NK-92 (cell line): ENCODE results near the gene SMIM14.
"Not testable (repeated sequence)": the region's sequence is repeated elsewhere in the genome, so short reads cannot be mapped to it uniquely, and the experiment has no call there.

Experiments used
- DNase-seq: peaks from one replicate; lab custom pipeline; 2025; ENCODE audit not compliant: unreplicated experiment; lab: John Stamatoyannopoulos, UW

The SMIM14 gene

DNA sequence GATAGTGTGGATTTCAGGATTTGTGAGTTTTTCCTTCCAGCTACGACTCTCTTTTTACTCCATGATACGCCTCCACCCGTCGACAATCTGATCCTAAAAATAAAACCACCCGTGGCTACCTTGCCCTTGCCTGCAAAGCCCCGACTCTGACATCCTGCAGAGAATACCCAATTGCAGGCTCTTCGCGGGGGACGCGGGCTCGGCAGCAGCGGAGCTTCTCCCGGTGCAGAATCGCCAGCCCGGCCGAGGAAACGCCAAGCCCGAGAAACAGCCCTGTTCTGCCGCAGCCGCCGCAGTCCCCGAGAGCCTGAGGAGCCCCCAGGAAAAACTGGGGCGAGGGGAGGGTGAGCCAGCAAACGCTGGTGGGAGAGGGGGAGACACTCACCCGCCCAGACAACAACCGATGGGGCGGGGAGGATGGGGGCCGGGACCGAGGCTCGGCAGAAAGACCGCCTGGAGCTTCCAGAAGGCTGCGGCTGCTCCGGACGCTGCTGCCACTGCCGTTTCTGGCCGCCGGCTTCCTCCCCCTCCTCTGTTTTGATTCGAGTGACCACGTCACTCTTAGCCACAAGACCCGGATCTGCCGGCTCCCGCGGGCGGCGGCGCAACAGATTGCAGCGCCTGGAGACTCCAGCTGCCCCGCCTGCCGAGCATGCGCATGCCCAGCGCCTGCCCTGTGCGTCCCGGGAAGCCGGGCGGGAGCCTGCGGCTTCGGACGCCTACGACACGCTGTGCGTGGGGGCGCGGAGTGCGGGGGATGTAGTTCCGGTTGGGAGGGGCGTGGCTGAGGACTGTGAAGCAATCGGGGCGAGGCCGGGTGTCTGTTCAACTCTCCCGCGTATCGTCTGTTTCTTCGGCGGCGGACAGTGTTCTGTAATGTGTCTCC is at the start of gene SMIM14:
Gene SMIM14 (minus strand): TSS at position 512 of the 886 bp plus-strand sequence. CDS start 33,720 bp downstream, outside the sequence.
- DNase-seq, result no peak

DNA sequence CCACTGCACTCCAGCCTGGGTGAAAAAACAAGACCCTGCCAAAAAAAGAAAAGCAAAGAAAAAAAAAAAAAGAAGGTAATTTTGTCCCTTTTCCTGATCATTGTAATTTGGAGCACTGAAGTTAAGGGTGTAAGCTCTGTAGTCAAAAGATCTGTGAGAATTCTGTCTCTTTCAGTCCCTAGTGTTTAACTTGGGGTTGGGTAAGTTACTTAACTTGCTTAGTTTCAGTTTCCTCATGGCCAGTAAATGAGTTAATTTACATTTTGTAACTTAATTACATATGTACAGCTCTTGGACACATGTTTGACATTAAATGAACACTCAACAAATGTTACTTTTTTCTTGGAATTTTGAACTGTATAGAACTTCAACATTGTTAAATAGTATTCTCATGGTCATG is 48.3 kb upstream of the SMIM14 start:
- no peak for DNase-seq

DNA sequence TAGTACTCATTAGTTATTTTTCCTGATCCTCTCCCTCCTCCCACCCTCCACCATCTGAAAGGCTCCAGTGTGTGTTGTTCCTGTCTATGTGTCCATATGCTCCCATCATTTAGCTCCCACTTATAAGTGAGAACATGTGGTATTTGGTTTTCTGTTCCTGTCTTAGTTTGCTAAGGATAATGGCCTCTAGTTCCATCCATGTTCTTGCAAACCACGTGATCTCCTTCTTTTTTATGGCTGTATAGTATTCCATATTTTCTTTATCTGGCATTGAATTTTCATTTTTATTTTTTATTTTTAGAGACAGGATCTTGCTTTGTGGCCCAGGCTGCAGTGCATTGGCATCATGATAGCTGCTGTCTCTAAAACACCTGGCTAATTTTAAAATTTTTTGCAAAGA is 47.3 kb upstream of the SMIM14 start:
- no peak for DNase-seq

GRCh38 chr4:39682138-39682537 is 43.5 kb upstream of the SMIM14 start:
- DNase-seq, result no peak

- DNase-seq, result not testable (repeated sequence)
Observed at GRCh38 chr4:39681003-39681402, 42.3 kb upstream of the SMIM14 start.

DNA sequence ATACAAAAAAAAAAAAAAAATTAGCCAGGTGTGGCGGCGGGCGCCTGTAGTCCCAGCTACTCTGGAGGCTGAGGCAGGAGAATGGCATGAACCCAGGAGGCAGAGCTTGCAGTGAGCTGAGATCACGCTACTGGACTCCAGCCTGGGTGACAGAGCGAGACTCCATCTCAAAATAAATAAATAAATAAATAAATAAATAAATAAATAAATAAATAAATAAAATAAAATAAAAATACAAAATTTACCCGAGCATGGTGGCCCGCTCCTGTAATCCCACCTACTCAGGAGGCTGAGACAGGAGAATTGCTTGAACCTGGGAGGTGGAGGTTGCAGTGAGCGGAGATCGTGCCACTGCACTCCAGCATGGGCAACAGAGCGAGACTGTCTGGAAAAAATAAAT is 37.0 kb upstream of the SMIM14 start:
- not testable (repeated sequence) for DNase-seq

DNA sequence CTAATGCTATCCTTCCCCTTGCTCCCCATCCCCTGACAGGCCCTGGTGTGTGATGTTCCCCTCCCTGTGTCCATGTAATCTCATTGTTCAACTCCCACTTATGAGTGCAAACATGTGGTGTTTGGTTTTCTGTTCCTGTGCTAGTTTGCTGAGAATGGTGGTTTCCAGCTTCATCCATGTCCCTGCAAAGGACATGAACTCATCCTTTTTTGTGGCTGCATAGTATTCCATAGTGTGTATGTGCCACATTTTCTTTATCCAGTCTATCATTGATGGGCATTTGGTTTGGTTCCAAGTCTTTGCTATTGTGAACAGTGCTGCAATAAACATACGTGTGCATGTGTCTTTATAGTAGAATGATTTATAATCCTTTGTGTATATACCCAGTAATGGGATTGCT is 31.6 kb upstream of the SMIM14 start:
- not testable (repeated sequence) for DNase-seq

DNA sequence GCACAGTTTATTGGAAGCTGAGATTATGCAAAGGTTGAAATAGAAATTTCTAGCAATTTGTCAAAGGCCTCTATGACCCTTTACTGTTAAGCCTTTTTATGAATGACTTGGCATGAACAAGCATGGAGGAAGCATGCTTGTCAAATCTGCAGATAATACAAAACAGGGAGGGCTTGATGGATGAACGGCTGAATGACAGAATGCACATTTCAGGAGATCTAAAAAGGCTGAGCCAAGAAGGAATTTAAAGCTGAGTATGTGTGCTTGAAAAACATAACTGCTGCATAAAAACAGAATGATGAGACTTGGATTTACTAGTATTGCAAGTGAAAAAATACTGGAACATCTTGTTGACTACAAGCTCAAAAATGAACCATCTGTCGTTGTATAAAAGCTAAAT is 30.2 kb upstream of the SMIM14 start:
- no peak for DNase-seq

DNA sequence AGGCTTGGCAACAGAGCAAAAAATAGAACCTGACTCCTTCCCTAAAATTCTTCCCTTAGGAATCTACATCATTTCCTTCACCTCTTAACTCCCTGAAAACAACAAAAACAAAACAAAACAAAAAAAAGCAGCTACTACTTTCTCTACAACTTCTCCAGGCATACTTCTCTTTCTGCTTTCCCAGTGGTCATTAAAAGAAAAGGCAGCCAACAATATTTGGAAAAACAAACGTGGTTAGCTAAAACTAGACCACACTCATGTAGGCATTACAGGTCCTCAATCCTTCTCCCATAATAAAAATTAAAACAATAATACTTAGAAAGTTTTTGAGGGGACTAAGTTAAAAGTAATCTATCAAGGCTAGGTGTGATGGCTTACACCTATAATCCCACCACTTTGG is 29.0 kb upstream of the SMIM14 start:
- no peak for DNase-seq

GRCh38 chr4:39664828-39665731 is 26.4 kb upstream of the SMIM14 start:
- DNase-seq, result no peak

GRCh38 chr4:39662683-39663082 is 24.0 kb upstream of the SMIM14 start:
- DNase-seq, result no peak

DNA sequence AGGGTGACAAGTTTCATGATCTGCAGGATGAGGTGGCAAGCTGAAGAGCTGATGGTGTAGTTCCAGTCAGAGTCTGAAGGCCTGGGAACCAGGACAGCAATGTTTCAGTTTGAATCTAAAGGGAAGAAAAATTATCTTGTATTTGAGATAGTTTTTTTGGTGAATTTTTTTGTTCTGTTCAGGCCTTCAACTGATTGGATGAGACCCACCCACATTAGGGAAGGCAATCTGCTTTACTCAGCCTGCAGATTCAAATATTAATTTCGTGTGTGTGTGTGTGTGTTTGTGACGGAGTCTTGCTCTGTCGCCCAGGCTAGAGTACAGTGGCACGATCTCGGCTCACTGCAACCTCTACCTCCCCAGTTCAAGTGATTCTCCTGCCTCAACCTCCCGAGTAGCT is 22.1 kb upstream of the SMIM14 start:
- DNase-seq, result no peak

- DNase-seq, result no peak
Observed at GRCh38 chr4:39660045-39660444, 21.4 kb upstream of the SMIM14 start.

GRCh38 chr4:39658756-39659155 is 20.1 kb upstream of the SMIM14 start:
- DNase-seq, result no peak

DNA sequence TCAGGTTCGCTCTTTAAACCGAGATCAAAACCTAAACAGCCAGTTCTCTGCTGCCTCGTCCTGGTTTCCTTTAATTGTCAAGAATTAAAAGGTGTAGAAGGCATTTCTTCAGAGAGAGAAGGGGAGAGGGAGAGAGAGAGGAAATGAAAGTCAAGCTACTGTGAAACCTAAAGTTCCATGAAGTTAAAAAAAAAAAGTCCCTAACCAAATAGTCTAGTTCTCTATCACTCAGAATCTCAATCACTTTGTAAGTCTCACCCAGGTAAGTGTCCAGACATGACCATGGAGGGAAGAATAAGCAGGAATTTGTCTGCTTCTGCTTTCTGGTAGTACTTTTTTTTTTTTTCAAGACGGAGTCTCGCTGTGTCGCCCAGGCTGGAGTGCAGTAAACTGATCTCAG is 18.8 kb upstream of the SMIM14 start:
- DNase-seq, result no peak

GRCh38 chr4:39656638-39657037 is 18.0 kb upstream of the SMIM14 start:
- not testable (repeated sequence) for DNase-seq

DNA sequence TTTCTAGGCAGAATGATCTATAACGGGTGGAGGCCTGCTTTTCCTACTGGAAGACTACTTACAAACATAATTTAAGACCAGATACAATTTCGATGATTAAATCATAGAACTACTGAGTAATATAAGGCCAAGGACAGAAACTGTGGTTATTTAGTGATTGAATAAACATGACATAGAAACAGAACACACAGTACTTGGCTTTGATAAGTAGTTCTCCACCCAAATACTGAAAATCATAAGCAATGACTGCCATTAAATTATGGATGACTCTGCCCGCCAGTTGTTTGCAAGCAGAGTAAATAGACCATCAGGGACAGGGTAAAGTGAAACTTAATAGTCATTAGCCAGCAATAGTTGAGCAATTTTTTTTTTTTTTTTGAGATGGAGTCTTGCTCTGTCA is 17.2 kb upstream of the SMIM14 start:
- no peak for DNase-seq

DNA sequence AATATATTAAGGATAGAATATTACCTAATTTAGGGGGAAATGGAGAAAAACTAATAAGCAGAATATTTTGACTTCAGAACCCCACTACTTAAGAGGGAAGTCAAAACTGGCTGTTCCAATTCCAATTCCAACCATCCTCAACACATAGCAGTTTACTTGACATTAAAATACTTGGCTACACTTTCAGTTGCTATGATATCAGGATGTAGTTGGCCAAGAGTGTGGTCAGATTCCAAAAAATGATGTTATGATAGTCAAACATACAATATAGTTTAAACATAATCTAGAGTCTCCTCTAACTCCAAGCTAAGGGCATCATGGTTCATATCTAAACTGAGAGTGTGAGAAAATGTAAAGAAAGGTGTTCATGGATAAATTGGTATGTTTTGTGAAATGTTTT is 16.5 kb upstream of the SMIM14 start:
- DNase-seq, result no peak

- DNase-seq, result not testable (repeated sequence)
Observed at GRCh38 chr4:39651586-39651985, 12.9 kb upstream of the SMIM14 start.

DNA sequence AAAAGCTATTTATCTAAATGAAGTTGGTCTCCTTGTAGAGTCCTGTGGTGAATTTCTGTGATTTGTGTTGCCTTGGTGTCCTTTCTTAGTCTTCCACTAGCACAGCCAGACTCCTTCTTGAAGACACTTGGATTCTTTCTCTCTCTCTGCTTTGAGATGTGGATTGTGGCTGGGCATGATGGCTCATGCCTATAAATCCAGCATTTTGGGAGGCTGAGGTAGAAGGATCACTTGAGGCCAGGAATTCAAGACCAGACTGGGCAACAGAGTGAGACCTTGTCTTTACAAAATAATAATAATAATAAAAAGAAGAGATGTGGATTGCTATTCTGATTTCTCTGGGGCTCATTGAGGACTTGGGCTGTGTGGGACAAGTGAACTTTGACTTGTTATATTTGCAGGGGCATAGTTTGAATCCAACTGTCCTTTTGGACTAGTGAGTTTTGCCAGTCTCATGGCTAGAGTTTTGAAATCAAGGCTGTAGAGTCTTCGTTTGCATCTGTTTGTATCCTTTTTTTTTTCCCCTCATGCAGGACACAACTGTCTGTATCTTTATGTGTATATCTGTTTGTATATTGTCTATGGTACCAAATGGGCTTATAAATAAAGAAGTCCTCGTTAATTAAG is 11.1 kb upstream of the SMIM14 start:
- DNase-seq, result no peak

DNA sequence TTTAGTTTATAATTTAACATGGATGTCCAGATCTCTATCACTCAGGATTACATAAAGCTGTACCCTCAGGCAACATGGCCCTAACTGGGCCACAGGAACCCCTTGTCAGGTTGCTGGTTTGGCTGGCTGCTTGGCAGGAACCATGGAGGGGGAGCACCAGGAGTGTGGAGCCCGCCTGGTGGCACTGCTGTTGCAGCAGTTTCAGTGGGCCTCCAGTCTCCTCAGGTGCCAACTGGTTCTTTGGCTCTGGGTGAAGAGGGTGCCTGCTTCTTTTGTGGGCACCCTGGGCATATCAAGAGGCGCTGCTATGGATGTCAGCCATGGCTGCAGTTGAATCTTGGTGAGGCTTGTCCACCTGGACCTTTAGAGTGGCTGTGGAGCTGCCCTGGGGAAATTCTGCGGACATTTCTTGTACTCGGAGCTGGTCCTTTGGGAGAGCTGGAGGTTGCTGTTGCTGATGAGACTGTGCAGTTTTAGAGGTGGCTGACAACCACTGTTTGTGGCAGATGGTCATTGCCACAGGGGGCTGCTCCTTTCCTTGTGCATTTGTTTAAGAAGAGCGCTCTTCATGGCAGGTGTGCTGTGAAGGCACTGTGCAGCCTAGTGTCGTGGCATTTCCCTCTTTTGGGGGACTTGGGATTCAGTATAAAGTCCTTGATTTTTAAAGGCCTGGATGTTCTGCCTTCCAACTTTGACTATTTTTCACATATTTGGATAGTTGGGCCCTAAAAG is 10.3 kb upstream of the SMIM14 start:
- DNase-seq, result no peak
